D341Med (cell line): ENCODE measurements around the gene RAB6B.

Experiments
- DNase-seq: peaks from one replicate; pipeline ENCODE4 v3.0.0; 2012; ENCODE audit warnings: low spot score

Gene RAB6B

DNA sequence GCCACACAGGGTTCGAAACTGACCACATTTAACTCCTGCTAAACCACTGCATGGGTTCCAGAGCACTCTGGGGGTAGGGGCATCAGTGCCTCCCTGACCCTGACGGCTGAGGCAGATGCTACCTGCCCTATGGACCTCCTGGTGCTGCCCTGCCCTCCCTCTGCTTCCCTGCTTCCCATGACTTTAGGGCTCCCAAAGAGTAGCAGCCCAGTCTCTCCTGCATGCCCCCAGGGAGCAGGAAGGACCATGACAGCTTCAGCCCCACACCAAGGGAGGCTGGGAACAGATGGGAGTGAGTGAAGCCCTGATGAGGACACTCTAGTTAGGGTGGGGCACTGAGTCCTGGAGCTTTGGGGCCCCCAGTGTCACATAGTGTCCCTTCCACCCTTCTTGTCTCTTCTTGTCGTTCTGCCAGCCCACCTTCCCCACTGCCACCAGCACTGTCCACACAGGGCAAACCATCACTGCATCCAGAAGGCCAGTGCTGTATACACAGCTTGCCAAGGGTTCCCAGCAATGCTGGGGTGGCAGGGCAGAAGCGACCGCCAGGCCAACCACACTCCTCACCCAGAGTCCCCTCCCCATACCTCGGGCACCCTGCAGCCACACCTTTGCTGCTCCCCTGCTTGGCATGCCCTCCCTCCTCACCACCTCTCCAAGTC lies 59.1 kb downstream of the RAB6B start:
- DNase-seq, result no peak

DNA sequence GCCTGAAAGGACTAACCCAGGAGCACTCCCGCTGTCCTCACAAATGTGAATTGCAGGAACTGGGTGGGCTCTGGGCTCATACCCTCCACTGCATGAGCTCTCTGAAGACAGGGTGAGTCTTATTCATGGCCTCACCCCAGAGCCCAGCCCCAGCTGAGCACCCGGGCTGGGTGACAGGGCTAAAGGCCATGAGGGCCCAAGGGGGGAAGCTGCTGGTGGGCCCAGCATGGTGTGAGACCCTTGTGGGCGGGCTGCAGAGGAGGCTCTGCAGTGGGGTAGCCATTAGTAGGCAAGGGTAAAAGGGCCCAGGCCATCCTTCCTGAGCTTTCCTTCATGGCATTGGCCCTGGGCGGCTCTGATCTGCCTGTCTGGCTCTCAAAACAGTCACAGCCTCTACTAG lies 59.7 kb downstream of the RAB6B start:
- no peak for DNase-seq

DNA sequence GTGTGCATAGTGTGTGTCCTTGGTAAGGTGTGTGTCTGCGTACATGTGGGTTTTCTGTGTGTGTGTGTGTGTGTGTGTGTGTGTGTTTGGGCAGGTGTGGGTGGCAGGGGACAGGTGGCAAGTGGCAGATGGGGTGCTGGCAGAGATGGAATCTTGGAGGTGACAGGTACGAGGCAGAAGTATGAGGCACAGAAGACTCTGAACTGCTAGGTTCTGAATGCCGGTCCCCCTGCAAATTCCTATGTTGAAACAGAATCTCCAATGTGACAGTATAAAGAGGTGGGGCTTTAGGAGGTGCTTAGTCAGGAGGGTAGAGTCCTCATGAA lies 60.3 kb downstream of the RAB6B start:
- no peak for DNase-seq

DNA sequence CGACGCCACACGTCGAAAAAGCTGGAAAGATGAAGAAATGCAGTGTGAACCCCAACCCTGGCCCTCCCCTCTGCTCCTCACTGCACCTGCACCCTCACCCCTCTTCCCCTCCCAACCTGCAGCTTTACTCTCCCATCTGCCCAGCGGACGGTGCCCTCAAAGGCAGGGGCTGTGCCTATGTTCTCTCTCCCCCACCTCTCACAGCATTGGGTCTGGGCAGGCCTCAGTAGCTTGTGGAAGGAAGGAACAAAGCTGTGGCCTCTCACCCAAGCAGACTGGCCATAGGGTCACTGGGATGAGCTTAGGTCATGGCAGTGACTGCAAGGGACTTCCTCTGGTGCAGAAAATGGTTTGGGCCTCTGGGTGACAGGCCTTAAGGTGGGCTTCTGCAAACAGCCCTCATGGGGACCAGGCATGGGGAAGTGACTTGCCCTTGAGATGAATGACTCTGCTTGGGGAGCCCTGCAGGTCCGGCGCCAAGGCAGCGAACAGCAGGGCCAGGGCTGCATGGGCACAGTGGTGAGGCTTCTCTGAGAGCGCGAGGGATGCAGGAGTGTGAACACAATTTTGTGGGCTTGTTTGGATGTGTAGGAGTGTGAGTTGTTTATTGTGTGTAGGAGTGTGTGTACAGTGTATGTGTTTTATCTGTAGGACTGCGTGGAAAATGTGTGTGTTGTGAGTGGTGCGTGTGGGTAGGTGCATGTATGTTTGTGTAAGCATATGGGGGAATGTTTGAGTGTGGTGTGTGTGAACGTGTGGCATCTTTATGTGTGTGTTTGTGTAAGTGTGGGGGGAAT lies 60.9 kb downstream of the RAB6B start:
- DNase-seq, result no peak

DNA sequence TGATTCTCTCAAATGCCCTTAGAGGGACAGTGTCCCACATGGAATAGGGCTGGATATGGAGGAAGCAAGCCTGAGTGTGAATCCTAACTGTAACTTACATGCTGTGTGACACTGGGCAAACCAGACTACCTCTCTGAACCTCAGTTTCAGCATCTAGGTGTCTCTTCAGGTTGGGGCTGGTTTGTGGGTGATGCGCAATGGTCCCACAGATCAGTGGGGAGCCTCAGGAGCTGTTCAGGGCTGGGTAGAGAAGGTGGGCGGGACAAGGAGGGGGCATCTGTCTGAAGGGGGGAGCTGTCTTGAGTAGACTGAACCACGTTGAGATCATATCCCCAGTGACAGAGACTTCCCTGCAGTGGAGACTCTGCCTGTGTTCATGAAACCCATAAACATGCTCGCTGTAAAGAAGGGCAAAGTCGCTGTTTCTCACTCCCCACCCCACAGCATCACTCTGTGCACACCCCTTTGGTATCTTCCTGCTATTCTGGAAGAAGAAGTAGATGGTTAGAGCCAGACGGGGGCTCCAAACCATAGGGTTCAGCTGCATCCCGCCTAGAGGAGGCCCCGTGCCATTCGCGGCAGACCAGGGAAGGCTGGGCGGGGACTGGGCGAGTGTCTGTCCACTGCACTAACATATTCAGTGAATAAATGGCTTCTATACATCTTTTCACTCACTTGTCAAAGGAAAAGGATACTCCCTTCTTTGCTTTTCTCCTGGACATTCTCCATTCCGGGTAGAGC lies 61.6 kb downstream of the RAB6B start:
- DNase-seq, result no peak

DNA sequence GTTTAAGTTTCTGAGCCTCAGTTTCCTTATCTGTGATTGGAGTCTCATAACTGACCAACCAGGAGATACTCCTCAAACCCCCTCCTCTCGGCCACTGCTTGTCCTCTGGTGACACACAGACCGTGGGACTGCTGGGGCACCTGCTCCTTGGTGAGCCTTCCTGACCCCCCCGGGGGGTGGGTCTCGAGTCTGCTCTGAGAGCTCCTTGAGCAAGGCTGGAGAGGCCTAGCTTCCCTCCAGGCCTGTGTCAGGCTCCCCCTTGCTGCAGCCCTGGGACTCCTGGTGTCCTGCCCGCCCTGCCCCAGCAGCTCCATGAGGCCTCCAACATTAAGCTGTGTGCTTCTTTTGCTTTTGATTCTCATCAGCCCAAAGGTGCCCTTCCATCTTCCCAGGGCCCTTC lies 62.4 kb downstream of the RAB6B start:
- DNase-seq, result no peak

DNA sequence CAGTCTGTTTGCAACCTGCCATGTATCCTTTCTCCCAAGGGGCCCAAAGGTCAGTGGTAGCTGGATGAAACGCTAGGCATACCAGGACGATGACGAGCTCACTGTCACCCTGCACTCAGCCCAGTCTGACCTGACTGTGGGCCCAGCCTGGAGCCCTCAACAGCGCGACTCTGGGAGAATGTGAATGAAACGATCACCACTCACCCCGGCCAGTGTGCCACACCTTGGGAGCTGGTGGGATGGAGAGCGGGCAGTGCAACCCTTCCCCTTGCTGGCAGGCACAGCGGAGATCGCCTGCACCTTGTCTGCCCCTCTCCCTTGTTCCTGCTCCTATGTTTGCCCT lies 62.9 kb downstream of the RAB6B start:
- no peak for DNase-seq

DNA sequence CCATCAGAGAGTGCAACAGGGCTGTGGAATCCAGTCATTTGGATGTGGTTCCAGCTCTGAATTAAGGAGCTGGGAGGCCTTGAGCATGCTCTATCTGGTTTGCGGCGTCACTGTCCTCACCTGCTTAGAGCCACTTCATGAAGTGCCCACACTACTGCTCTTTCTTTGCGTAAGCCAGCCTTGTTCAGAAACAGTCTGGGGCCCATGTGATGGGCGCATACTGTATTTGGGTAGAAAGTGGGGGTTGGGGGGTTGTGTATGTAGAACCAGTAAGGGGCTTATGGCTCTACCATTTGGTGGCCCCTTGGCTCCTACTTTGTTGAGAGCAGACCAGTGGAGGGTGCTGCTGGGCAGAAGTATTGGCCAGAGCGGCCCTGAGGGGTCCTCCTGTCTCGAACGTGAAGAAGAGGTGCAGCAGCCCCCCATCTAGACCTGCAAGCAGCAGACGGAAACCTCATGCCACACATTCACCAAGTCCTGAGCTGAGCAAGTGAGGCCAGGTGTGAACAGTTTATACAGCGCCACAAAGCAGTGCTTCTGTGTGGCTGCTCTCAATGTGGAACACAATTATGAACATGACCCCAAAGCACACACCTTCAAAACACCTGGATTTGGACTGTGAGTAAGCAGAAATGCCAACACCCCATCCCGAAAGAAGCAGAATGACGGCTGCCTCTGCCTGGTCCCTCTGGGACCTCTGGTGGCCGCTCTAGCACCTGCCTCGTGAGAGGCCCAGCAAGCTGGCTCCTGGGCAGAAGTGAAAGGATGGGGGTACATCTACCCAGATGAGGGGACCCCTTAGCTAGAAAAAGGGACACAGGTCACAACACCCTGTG lies 63.5 kb downstream of the RAB6B start:
- no peak for DNase-seq

DNA sequence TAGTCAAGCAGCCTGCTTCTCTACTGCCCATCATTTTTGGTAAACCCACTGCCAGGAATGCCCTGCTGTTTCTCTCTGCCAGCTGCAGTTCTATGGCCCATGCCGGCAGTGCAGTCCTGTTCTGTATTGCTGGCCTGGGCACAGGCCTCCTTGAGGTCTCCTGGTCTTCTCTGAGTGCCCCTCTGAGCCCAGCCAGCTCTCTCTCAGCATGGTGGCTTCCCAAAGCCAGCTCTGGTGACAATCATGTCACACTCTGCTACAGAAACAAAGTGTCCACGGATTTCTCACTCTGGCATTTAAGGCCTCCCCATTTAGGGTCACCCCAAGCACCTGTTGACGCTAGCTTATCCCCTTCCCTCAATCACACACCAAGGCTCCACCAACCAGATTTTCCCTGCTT lies 65.6 kb downstream of the RAB6B start:
- no peak for DNase-seq

DNA sequence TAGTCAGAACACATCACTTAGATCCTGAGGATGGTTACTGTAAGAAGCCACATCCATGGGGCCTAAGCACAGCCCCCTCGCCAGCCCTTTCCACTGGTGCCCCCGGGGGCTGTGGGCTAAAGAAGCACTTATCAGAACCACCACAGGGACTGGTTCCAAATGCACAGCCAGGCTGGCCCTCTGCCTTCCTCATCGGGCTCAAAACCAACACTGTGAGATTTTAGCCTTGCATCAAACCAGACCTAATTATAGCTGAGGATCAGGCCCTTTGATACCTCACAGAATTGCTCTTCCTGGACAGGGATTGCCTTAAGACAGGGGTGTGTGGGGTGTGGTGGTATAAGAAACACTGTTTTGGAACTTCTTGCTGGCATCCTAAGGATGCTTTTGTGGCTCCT lies 66.4 kb downstream of the RAB6B start:
- no peak for DNase-seq

DNA sequence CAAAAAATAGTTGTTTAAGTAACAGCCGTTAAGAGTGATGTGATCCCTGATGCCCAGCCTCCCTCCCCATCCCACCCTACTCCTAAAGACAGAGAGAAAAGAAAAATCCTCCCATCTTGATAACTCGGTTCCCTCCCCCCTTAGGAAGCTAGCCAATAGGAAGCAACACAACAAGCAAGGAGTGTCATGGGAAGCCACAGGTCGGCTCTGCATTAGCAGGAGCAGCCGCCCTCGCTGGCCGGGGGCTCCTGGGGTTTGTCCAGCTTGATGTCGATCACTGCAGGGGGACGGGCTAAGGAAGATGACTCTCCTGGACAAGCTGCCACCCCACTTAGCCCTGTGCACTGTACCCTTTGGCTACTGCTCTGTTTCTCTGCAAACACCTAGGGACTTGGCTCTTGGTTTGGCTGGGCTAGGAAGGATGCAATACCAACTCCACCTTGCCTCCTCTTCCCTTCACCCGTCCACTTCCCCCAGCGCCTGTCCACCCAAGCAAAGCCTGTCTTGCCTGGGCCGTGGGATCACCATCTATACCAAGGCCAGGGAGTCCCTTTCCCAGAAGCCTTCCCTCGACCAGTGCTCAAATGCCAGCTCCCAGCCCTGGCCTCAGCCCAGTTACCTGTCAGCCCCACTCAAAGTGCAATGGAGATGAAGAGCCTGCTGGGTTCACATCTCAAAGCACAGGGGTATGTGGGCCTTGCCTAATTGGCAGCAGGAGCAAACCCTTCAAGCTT lies 66.9 kb downstream of the RAB6B start:
- no peak for DNase-seq

DNA sequence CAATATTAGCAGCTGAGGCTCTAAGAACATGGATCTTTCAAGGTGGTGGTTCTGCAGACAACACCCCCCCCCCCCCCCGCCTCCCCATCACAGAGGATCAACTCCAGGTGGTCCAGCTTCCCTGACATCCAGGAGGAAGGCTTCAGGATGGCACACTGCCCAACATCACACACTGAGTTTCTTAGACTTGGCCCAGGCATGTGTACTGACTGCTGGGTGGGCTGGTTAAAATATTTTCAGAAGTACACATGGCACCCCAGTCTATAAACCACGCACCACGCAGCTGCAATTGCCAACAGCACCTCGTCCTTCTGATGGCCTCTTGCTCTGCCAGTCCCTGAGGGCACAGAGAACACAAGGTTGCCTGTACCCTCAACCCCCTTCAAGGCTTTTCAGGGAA lies 68.0 kb downstream of the RAB6B start:
- DNase-seq, result no peak

DNA sequence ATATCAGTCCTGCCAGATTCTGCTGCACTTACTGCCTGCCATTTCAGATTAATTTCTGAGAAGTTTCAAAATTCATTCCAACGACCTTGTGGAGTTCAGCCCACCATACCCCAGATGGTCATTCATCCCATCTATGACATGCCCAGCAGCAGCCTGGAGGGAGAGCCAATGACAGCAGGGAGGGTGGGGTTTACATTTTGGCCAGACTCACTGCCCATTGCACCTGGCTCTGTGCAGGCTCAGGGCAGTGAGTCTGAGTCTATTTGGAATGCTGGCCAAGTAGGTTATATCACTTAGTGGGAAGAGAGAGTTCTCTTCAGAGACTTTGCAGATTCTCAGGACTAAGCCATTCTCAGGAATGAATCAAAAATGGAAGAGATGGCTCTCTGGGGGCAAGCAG lies 68.5 kb downstream of the RAB6B start:
- DNase-seq, result no peak

DNA sequence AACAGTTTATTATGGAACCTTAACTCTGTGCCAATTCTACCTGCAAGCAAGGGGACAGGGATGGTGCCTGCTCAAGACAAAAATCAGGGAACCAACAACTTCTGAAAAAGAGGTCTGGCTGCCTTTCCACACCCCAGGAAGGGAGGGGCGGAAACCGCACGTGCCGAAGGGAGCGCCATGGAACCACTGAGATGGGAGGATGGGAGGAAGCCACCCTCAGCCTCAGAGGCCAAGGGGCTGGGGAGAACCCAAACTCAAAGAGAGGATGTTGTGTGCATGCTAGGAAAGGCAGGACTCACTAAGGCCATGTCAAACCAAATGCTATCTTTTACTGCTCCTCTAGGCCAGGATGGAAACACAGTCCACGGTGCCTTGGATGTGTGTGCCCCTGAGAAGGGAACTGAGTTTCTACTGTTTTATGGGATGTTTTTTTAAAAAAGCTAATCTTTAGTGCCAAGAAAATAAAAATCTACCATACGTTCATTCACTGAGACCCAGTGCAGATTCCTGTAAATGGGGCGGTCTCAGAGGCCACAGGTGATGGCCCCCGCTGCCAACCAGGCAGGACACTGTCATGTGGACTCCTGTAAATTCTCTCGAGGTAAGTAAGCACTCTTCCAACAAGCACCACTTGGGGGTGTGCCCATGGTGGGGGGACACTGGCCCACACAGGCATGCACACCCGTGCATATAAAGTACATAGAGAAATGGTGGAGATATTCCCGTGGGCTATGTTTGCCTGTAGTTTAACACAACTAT lies 69.5 kb downstream of the RAB6B start:
- no peak for DNase-seq

DNA sequence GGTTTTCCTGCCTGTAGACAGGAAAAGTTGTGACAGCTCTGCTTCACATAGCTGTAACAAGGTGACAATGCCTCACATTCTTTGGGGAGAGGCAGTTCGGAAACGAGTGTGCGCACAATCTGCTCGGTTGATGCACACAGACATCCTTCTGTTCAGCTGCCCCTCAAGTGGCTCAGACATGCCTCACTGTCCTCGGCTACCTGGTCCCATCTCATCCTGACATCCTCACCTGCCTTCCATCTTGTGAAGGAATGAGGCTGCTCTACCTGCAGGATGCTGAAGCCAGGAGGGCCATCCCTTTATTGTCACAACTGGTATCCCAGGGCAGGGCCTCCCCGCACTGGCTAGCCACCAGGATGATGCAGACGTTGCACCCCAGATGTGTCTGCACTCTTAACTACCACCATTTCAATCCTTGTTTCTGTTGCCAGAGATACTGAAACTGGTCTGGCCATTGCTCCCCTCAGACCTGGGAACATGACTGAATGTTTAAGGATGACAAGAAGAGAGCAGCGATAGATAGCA lies 70.7 kb downstream of the RAB6B start:
- DNase-seq, result no peak

DNA sequence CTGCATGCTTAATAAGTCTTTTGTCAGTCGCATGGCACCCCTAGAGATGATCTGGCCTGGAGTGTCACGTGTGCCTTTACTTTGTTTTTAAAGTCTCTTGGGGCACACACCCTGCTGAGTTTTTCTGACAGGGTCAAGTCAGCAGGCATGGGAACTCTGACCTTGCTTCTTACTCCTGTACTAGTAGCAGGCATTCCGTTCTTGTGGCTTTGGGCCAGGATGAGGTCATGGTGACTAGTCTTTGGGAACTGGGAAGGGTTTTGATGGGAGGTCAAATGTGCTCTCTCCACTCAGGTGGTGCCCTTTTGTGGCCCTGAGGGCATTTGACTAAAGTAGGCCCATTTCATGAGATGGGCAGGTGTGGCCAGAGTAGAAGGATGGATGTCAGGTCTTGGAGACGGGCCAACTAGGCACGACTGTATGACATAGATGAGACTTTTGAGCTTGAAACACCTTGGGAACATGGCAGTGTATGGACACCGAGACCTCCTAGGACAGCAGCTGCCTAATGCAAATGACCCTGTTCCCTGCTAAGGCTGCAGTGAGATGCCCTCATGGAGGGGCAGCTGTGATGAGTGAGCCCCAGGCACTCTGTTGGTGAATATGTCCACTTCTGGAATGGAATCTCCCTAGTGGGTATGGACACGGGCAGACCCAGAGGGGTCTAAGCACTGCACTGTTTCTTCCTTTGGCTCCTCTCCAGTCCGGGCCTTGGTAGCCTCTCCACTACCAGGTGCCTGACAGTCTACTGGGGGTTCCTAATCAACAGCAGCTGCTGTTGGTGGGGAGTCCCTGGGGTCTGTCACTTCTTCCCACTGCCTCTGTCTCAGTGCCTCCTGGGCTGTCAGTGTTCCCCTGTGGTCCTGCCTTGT lies 73.7 kb downstream of the RAB6B start:
- DNase-seq, result no peak

DNA sequence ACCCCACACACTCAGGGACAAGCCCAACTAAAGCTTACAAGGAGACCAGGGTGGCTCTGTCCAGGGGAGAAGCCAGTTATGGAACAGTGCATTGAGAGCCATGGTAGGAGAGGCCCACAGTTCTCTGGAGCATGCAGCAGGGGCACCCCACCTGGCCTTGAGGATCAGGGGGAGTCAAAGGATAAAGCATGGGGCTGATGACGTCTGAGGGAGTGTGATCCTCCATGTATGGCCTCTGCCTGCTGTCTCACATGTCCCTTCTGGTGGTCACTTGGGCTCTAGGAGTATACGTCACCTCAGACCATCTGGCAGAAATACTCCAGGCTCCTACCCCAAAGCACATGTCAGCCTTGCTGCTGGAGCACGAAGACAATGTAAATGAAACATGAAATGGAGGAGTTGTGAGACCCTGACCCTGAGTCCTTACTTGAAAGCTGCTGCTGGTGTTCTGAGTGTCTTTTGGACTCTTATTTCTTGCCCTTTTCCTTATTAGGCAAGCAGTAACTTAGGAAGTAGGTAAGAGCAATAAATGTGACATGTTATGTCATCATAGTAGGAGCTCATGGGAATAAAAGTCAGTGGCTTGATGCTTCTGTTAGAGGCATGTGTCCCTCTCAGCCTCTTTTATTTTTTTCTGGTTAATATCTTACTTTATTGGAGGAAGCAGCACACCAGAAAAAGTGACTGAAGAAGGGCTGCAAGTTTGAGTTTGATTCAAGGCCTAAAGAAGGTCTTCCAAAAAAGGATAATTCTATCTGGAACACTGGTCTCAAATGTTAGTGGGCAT lies 74.6 kb downstream of the RAB6B start:
- no peak for DNase-seq

DNA sequence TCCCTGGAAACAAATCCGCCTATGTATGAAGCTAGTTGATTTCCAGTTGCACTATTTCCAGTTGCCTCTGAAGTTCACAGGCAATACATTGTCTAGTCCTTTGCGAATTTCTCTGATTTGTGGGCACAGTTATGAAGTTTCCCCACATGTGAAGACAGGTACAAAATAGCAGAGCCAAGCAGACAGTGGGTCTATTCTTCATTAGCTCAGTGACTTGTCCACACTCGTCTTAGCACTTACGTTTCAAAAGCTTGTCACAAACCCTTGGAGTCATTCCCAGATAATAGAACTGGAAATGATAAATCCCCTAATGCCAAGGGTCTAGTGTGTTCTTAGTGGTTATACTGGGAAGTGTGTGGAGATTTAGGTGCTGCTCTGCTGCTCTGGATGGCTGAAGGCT lies 75.6 kb downstream of the RAB6B start:
- DNase-seq, result no peak

DNA sequence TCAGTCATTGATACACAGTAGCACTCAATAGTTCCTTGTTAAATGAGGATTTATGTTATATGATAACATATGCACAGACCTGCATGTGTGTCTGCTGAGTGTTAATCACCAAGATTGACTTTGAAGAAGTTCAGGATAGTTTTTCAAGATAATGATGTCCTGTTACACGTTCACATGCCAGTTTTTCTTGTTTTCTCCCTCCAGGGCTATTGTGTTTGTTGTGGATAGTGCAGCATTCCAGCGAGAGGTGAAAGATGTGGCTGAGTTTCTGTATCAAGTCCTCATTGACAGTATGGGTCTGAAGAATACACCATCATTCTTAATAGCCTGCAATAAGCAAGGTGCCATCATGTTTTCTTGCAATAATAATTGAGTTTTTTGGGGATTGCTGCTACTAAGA lies 80.3 kb downstream of the RAB6B start:
- no peak for DNase-seq
